ENCODE data around the gene FAM13A.

DNA sequence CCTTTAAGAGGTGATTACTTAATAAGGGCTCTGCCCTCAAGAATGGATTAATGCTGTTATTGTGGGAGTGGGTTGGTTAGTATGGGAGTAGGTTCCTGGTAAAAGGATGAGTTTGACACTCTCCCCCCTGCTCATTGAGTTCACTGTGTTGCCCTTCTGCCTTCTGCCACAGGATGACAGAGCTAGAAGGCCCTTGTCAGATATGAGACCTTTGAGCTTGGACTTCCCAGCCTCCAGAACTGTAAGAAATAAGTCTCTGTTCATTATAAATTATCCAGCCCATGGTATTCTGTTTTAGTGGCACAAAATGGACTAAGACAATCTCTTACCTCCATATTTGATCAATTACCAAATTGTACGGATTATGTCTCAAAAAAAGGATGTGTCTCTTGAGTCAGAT is 245.1 kb downstream of the FAM13A start:
- no peak for TF ChIP-seq POLR2A (IDR thresholded peaks at IDR 0.05)
- TF ChIP-seq, protein P1, sequence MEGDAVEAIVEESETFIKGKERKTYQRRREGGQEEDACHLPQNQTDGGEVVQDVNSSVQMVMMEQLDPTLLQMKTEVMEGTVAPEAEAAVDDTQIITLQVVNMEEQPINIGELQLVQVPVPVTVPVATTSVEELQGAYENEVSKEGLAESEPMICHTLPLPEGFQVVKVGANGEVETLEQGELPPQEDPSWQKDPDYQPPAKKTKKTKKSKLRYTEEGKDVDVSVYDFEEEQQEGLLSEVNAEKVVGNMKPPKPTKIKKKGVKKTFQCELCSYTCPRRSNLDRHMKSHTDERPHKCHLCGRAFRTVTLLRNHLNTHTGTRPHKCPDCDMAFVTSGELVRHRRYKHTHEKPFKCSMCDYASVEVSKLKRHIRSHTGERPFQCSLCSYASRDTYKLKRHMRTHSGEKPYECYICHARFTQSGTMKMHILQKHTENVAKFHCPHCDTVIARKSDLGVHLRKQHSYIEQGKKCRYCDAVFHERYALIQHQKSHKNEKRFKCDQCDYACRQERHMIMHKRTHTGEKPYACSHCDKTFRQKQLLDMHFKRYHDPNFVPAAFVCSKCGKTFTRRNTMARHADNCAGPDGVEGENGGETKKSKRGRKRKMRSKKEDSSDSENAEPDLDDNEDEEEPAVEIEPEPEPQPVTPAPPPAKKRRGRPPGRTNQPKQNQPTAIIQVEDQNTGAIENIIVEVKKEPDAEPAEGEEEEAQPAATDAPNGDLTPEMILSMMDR (IDR thresholded peaks at IDR 0.05), result no peak
